Measurements from ENCODE around the gene DLX3.

DNA sequence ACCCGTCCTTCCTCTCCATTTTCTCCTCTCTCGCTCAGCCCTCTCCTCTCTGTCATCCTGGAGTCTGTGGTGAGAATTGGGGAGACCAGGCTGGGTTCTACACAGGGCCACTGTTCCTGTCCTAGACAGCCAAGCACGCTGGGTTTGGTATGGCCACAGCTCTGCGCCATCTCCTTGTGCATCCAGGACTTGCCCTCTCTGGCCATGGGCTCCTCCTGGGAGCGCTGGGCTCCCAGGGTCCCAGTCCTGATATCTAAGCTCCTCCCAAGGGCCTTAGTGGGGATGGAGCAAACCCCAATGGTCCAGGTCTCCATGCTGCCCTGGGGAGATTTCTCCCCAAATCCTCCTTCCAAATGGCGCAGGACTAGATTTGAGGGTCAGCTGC is 33.7 kb upstream of the DLX3 start:
- TF ChIP-seq, protein P1, sequence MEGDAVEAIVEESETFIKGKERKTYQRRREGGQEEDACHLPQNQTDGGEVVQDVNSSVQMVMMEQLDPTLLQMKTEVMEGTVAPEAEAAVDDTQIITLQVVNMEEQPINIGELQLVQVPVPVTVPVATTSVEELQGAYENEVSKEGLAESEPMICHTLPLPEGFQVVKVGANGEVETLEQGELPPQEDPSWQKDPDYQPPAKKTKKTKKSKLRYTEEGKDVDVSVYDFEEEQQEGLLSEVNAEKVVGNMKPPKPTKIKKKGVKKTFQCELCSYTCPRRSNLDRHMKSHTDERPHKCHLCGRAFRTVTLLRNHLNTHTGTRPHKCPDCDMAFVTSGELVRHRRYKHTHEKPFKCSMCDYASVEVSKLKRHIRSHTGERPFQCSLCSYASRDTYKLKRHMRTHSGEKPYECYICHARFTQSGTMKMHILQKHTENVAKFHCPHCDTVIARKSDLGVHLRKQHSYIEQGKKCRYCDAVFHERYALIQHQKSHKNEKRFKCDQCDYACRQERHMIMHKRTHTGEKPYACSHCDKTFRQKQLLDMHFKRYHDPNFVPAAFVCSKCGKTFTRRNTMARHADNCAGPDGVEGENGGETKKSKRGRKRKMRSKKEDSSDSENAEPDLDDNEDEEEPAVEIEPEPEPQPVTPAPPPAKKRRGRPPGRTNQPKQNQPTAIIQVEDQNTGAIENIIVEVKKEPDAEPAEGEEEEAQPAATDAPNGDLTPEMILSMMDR (IDR thresholded peaks at IDR 0.05) = no peak
- no peak for TF ChIP-seq POLR2AphosphoS5 (IDR thresholded peaks at IDR 0.05)

All from prostate gland (tissue), 2 donors.